IPS-11a (cell line): ENCODE results near the gene RAB3GAP1.

Experiments used
- H3K4me3 ChIP-seq: one replicate; pipeline ENCODE4 v1.5.1; 2013; ENCODE audit warnings: low read depth, low read length, control low read depth

The RAB3GAP1 gene

DNA sequence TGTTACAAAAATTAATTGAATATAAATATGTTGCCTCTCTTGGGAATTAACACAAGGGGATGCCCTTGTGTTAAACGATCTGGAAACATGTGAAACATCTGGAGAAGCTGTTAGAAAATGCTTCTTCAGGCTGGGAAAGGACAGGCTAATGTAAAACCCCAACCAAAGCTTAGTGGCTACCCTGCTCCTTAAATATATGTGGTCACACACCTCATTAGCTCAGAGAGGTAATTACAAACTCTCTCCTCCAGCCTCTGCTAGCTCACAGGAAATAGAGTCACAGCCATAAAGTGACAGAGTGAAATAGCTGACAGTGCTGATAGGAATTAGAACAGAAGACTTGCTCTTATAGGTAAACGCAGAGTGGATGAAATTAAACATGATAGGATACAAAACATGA is 155.9 kb downstream of the RAB3GAP1 start:
- H3K4me3 ChIP-seq = no peak overlapping the region

GRCh38 chr2:135212757-135213156 is 160.7 kb downstream of the RAB3GAP1 start:
- H3K4me3 ChIP-seq = no peak overlapping the region

- H3K4me3 ChIP-seq = no peak overlapping the region
These were observed 166.3 kb downstream of the RAB3GAP1 start for GRCh38 chr2:135218426-135218825.

DNA sequence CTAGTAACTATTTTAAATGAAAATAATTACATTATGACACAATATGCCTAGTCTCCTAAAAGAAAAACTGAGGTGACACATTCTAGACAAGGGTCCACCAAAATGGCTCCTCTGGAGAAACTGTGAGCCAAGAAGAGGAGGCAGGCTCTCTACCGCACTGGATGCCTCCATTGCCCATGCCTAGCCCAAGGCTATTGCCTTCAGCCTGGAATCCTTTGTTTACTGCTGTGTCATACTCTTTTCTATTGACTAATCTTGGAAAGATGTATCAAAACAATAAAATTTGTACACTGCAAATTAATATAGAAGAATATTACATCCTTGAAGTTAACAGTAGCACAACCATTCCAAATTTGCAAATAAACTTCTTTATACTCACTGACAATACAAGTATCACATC is 167.1 kb downstream of the RAB3GAP1 start:
- H3K4me3 ChIP-seq = no peak overlapping the region
